ENCODE measurements around the gene SELENOP.

GRCh38 chr5:42830924-42831323, 19.2 kb upstream of the SELENOP start:
- TF ChIP-seq POLR2A (IDR thresholded peaks at IDR 0.05) (no peak), POLR2AphosphoS5 (IDR thresholded peaks at IDR 0.05; ENCODE audit: insufficient read depth in 1 of 2, low read depth in 1 of 2) (no peak)
- TF ChIP-seq, protein P1, sequence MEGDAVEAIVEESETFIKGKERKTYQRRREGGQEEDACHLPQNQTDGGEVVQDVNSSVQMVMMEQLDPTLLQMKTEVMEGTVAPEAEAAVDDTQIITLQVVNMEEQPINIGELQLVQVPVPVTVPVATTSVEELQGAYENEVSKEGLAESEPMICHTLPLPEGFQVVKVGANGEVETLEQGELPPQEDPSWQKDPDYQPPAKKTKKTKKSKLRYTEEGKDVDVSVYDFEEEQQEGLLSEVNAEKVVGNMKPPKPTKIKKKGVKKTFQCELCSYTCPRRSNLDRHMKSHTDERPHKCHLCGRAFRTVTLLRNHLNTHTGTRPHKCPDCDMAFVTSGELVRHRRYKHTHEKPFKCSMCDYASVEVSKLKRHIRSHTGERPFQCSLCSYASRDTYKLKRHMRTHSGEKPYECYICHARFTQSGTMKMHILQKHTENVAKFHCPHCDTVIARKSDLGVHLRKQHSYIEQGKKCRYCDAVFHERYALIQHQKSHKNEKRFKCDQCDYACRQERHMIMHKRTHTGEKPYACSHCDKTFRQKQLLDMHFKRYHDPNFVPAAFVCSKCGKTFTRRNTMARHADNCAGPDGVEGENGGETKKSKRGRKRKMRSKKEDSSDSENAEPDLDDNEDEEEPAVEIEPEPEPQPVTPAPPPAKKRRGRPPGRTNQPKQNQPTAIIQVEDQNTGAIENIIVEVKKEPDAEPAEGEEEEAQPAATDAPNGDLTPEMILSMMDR (IDR thresholded peaks at IDR 0.05), result no peak
